GM23338 (cell line): ENCODE results near the gene UGT1A10.

Experiments
- CREB1 ChIP-seq: fragments of 250-450 bp; sonication (Bioruptor Pico); IDR thresholded peaks from 2 replicates; pipeline ENCODE4 v1.5.0; 2020; ENCODE audit warnings: low read depth, mild to moderate bottlenecking, moderate library complexity
- CTCF ChIP-seq, 2 experiments: fragments of 200-600 bp in 1 of 2; sonication (generic) in 1 of 2; conservative IDR thresholded peaks; 2 replicates each; pipeline versions ENCODE4 v1.5.1 to v1.6.1; 2016 to 2017; ENCODE audit warnings: antibody characterized with exemption in 2 of 2, low read depth in 2 of 2, mild to moderate bottlenecking in 2 of 2, moderate library complexity in 1 of 2
- ETS1 ChIP-seq: IDR thresholded peaks from 2 replicates; pipeline ENCODE4 v1.6.1; 2016; ENCODE audit warnings: antibody characterized with exemption
- EZH2 ChIP-seq: fragments of 200-600 bp; sonication (generic); IDR thresholded peaks from one replicate; pipeline ENCODE4 v1.8.0; 2017; ENCODE audit warnings: antibody characterized with exemption, mild to moderate bottlenecking, low read depth; ENCODE audit not compliant: unreplicated experiment
- EZH2phosphoT487 ChIP-seq: fragments of 200-600 bp; sonication (generic); IDR thresholded peaks from one replicate; pipeline ENCODE4 v1.8.1; 2018; ENCODE audit warnings: antibody characterized with exemption; ENCODE audit not compliant: unreplicated experiment
- JUNB ChIP-seq: IDR thresholded peaks from one replicate; pipeline ENCODE4 v1.6.1; 2016; ENCODE audit warnings: antibody characterized with exemption; ENCODE audit not compliant: unreplicated experiment
- POLR2AphosphoS5 ChIP-seq: IDR thresholded peaks from 2 replicates; pipeline ENCODE4 v1.6.1; 2016; ENCODE audit warnings: antibody characterized with exemption, low read depth
- REST ChIP-seq: IDR thresholded peaks from one replicate; pipeline ENCODE4 v1.6.1; 2018; ENCODE audit warnings: antibody characterized with exemption; ENCODE audit not compliant: unreplicated experiment
- STAT1 ChIP-seq: IDR thresholded peaks from one replicate; pipeline ENCODE4 v1.6.1; 2016; ENCODE audit warnings: antibody characterized with exemption; ENCODE audit not compliant: unreplicated experiment
- ZNF114 ChIP-seq: fragments of 250-450 bp; sonication (Bioruptor Pico); IDR thresholded peaks from 2 replicates; pipeline ENCODE4 v1.5.0; 2020; ENCODE audit warnings: mild to moderate bottlenecking, moderate library complexity
- ZNF331 ChIP-seq: fragments of 250-450 bp; sonication (Bioruptor Pico); IDR thresholded peaks from 2 replicates; pipeline ENCODE4 v1.5.0; 2020; ENCODE audit warnings: low read depth, mild to moderate bottlenecking, moderate library complexity
- ZNF462 ChIP-seq: fragments of 250-450 bp; sonication (Bioruptor Pico); IDR thresholded peaks from 2 replicates; pipeline ENCODE4 v1.5.0; 2020; ENCODE audit warnings: mild to moderate bottlenecking, moderate library complexity

GRCh38 chr2:233671290-233672161 lies 35.3 kb downstream of the UGT1A10 start, which contains the start of gene UGT1A9:
- 0 out of 4 replicates have a peak, but pooled peaks of 1 of the 2 experiments have one; percentile 0 for TF ChIP-seq CTCF (conservative IDR thresholded peaks at IDR 0.05; ENCODE audit: low read depth in 2 of 2)
- no peak for TF ChIP-seq POLR2AphosphoS5
- TF ChIP-seq REST, result no peak
- TF ChIP-seq JUNB, result no peak
- no peak for TF ChIP-seq CREB1 (CRISPR knock-in tag)
- no peak for TF ChIP-seq EZH2
- TF ChIP-seq ZNF114, result no peak
- TF ChIP-seq ETS1, result no peak
- no peak for TF ChIP-seq EZH2phosphoT487
- no peak for TF ChIP-seq ZNF331 (CRISPR knock-in tag)
- no peak for TF ChIP-seq ZNF462 (CRISPR knock-in tag)
- TF ChIP-seq STAT1, result no peak
